ENCODE results near the gene JMJD8.

DNA sequence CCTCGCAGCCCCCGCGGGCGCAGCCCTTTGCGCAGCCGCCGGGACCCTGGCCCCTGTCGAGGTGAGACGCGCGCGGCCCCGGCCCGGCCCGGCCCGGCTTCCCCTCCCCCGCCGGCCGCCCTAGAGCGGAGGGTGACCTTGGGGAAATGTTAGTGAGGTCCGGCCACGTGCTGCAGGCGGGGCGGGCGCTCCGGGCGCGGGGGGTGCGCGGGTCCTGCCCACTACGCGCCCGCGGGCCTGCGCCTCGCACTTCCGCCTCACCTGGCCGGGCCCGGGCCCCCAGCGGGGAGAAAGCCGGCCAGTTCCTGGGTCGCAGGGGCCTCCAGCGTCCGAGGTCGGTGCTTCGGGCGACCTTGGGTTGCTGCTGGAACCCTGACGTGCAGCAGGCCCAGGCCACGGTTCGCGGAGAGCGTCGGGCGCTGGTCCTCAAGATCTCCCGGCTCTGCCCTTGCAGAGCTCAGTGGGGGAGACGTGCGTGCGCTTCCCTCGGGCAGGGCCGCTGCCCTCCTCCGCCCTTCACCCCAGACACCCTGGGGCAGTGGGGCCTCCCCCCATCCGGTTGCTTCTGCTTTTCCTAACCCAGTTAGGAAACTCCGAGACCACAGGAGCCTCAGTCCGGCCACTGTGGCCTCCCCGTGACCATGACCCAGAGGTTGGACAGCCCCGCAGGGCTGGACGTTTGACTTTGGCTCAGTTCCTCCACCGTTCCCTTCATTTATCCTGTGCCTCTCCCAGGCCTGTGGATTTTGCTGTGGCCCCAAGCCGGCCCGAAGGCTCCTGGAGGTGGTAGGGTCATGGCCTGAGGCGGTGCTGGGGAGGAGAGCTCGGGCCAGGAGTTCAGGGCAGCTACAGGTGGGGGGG is 41.7 kb downstream of the JMJD8 start:
- TF ChIP-seq, protein P1, sequence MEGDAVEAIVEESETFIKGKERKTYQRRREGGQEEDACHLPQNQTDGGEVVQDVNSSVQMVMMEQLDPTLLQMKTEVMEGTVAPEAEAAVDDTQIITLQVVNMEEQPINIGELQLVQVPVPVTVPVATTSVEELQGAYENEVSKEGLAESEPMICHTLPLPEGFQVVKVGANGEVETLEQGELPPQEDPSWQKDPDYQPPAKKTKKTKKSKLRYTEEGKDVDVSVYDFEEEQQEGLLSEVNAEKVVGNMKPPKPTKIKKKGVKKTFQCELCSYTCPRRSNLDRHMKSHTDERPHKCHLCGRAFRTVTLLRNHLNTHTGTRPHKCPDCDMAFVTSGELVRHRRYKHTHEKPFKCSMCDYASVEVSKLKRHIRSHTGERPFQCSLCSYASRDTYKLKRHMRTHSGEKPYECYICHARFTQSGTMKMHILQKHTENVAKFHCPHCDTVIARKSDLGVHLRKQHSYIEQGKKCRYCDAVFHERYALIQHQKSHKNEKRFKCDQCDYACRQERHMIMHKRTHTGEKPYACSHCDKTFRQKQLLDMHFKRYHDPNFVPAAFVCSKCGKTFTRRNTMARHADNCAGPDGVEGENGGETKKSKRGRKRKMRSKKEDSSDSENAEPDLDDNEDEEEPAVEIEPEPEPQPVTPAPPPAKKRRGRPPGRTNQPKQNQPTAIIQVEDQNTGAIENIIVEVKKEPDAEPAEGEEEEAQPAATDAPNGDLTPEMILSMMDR (conservative IDR thresholded peaks at IDR 0.05 in 1 of 2, IDR thresholded peaks at IDR 0.05 in 1 of 2; ENCODE audit: low read depth in 1 of 2, low read length in 2 of 2) = no peak
- TF ChIP-seq EZH2 (IDR thresholded peaks at IDR 0.05; ENCODE audit: low read length, missing control alignments) = no peak
